ENCODE results near the gene COA3. TPM values are rescaled to one million over a fixed set of nuclear protein-coding genes. Genes with fewer than 3 reads are reported as not detected.

Gene COA3
- total and polyA plus RNA-seq, 4 donors = 83.3 to 152 (median 127) TPM

- WGBS (ENCODE audit: insufficient coverage) = 52% methylated on average over 5 of the region's 11 CpGs
- Histone ChIP-seq H3K36me3 (ENCODE audit: control insufficient read depth, insufficient read depth, low read length) (peaks cover 6% of the 10 kb centered on the region), H3K9me3 (ENCODE audit: control insufficient read depth, insufficient read depth, low read length) (no peaks in the 10 kb centered on the region), H3K27me3 (ENCODE audit: control insufficient read depth, insufficient read depth, low read length) (peaks cover 9% of the 10 kb centered on the region), H3K27ac (ENCODE audit: low read depth, low read length) (peak overlapping the region; percentile 25), H3K4me1 (ENCODE audit: control insufficient read depth, insufficient read depth, low read length) (peaks cover 22% of the 10 kb centered on the region), H3K4me3 (ENCODE audit: low read depth, low read length) (peak overlapping the region; percentile 58)
- DNase-seq (ENCODE audit: low read depth in 4 of 6, low spot score in 6 of 6) = no peak
Observed at GRCh38 chr17:42759982-42760651, 38.4 kb downstream of the COA3 start.

DNA sequence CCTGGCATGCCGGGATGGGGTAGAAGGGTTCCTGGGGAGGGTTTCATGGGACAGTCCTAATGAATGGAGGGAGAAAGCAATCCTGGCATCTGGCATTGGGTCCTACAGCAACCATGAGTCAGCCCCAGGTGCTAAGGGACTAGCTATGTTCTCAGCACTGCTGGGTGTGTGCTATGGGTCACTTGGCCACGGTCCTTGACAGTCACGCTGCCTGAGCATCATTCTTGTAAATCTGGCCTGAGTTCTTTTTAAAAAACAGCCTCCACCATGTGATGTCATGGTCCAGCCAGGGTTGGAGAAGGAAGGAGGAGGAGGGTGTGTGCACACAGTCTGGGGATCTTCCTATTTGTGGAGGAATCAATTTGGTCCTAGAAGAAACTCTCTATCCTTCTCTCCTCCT is 43.7 kb downstream of the COA3 start:
- Histone ChIP-seq H3K4me1 (ENCODE audit: control insufficient read depth, insufficient read depth, low read length) (peaks cover 4% of the 10 kb centered on the region), H3K36me3 (ENCODE audit: control insufficient read depth, insufficient read depth, low read length) (peaks cover 6% of the 10 kb centered on the region), H3K9me3 (ENCODE audit: control insufficient read depth, insufficient read depth, low read length) (no peaks in the 10 kb centered on the region), H3K27me3 (ENCODE audit: control insufficient read depth, insufficient read depth, low read length) (peaks cover under 1% of the 10 kb centered on the region), H3K4me3 (ENCODE audit: low read depth, low read length) (no peak overlapping the region), H3K27ac (ENCODE audit: low read depth, low read length) (no peak overlapping the region)
- DNase-seq (ENCODE audit: low read depth in 4 of 6, low spot score in 6 of 6) = peak in 1 of 6 donors; percentile 17
- WGBS (ENCODE audit: insufficient coverage) = 100% methylated on average over 1 of the region's 3 CpGs

DNA sequence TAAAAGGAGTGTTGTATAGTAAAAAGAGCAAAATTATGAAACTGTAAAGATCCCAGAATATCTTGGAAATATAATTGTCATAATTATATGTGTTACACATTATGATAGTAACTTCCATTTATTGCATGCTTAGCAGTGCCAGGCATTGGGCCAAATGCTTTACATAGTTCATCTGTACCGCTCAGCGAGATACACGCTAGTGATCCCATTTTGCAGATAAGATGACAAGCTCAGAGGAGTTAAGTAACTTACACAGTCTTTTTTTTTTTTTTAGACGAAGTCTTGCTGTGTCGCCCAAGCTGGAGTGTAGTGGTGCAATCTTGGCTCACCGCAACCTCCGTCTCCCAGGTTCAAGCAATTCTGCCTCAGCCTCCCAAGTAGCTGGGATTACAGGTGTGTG is 46.9 kb downstream of the COA3 start:
- no peaks in the 10 kb centered on the region for H3K27me3 ChIP-seq (ENCODE audit: control insufficient read depth, insufficient read depth, low read length)
- no peak for DNase-seq (ENCODE audit: low read depth in 4 of 6, low spot score in 6 of 6)
- H3K27ac ChIP-seq (ENCODE audit: low read depth, low read length) = no peak overlapping the region
- peaks cover 4% of the 10 kb centered on the region for H3K4me1 ChIP-seq (ENCODE audit: control insufficient read depth, insufficient read depth, low read length)
- no peak overlapping the region for H3K4me3 ChIP-seq (ENCODE audit: low read depth, low read length)
- 100% methylated on average over 1 of the region's 7 CpGs for WGBS (ENCODE audit: insufficient coverage)
- peaks cover 6% of the 10 kb centered on the region for H3K36me3 ChIP-seq (ENCODE audit: control insufficient read depth, insufficient read depth, low read length)
- no peaks in the 10 kb centered on the region for H3K9me3 ChIP-seq (ENCODE audit: control insufficient read depth, insufficient read depth, low read length)

DNA sequence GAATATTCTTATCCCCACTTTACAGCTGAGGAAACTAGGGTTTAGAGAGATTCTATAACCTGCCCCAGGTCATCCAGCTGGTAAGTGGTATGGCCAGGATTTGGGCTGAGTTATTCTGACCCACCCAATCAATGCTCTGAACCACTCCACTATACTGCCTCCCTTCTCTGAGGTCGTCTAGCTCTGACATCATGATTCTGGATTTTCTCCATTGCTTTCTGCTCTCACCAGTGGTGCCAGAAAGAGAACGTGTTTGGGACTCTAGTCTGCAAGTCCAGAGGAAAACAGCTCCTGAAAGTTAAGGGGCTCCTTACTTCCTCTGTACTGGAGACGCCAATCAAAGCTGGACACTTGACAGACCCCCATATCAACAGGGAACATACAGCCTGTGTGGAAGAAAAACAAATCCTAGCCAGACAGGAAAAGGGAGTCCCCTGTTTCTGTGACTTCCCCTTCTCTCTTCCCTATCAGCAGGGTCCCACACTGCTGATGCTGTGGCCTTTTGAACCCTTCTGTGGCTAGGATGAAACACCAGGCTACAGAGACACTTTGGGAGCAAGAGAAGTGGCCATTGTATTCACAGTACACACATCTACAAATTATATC is 47.7 kb downstream of the COA3 start:
- 52% methylated on average over 3 of the region's 3 CpGs for WGBS (ENCODE audit: insufficient coverage)
- Histone ChIP-seq H3K36me3 (ENCODE audit: control insufficient read depth, insufficient read depth, low read length) (peaks cover 4% of the 10 kb centered on the region), H3K4me3 (ENCODE audit: low read depth, low read length) (no peak overlapping the region), H3K27me3 (ENCODE audit: control insufficient read depth, insufficient read depth, low read length) (peaks cover under 1% of the 10 kb centered on the region), H3K4me1 (ENCODE audit: control insufficient read depth, insufficient read depth, low read length) (peaks cover 4% of the 10 kb centered on the region), H3K9me3 (ENCODE audit: control insufficient read depth, insufficient read depth, low read length) (no peaks in the 10 kb centered on the region), H3K27ac (ENCODE audit: low read depth, low read length) (peak overlapping the region; percentile 40)
- peak in 1 of 6 donors; percentile 37 for DNase-seq (ENCODE audit: low read depth in 4 of 6, low spot score in 6 of 6)

- peak in 1 of 6 donors; percentile 57 for DNase-seq (ENCODE audit: low read depth in 4 of 6, low spot score in 6 of 6)
- 68% methylated on average over 8 of the region's 11 CpGs for WGBS (ENCODE audit: insufficient coverage)
- Histone ChIP-seq H3K27me3 (ENCODE audit: control insufficient read depth, insufficient read depth, low read length) (peaks cover 2% of the 10 kb centered on the region), H3K36me3 (ENCODE audit: control insufficient read depth, insufficient read depth, low read length) (no peaks in the 10 kb centered on the region), H3K9me3 (ENCODE audit: control insufficient read depth, insufficient read depth, low read length) (no peaks in the 10 kb centered on the region), H3K4me1 (ENCODE audit: control insufficient read depth, insufficient read depth, low read length) (peaks cover 11% of the 10 kb centered on the region), H3K27ac (ENCODE audit: low read depth, low read length) (peak overlapping the region; percentile 74), H3K4me3 (ENCODE audit: low read depth, low read length) (no peak overlapping the region)
Observed at GRCh38 chr17:42748908-42749798, 49.4 kb downstream of the COA3 start.

DNA sequence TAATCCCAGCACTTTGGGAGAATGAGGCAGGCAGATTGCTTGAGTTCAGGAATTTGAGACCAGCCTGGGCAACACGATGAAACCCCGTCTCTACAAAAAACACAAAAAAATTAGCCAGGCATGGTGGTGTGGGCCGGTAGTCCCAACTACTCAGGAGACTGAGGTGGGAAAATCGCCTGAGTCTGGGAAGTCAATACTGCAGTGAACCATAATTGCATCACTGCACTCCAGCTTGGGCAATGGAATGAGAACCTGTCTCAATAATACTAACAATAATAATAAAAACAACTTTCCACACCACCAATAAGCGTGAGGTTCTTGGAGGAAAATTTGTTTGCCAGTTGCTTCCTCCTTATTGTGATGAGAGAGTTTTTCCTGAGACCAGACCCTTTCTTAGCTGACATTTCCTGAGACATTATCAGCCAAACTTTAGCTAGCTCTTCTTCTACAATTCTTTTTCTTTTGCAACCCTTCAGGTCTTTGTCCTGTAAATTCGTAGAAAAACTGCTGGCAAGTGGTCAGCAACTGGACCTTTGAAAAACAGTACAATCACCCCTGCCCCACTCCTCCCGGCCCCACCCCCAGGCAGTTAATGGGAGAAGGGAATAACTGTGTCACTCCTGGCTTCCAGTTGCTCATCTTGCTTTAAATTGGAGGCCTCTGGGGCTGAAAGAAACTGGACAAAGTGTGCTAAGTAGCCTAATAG is 50.1 kb downstream of the COA3 start:
- peaks cover 2% of the 10 kb centered on the region for H3K27me3 ChIP-seq (ENCODE audit: control insufficient read depth, insufficient read depth, low read length)
- H3K36me3 ChIP-seq (ENCODE audit: control insufficient read depth, insufficient read depth, low read length) = no peaks in the 10 kb centered on the region
- no peaks in the 10 kb centered on the region for H3K9me3 ChIP-seq (ENCODE audit: control insufficient read depth, insufficient read depth, low read length)
- 56% methylated on average over 5 of the region's 7 CpGs for WGBS (ENCODE audit: insufficient coverage)
- peak in 1 of 6 donors; percentile 24 for DNase-seq (ENCODE audit: low read depth in 4 of 6, low spot score in 6 of 6)
- no peak overlapping the region for H3K4me3 ChIP-seq (ENCODE audit: low read depth, low read length)
- H3K4me1 ChIP-seq (ENCODE audit: control insufficient read depth, insufficient read depth, low read length) = peaks cover 17% of the 10 kb centered on the region
- H3K27ac ChIP-seq (ENCODE audit: low read depth, low read length) = peak overlapping the region; percentile 74

Small RNAs within 50 kb of the gene (small RNA-seq; reads per million reads assigned to genes)
- not detected for gene HMGN2P15 (ENCODE audit: low replicate concordance)
- gene MIR6781 (ENCODE audit: low replicate concordance) = not detected

Other genes starting within 250 kb of the COA3 start
- gene HSD17B1, start 245.8 kb downstream of the COA3 start, total RNA-seq = 1 to 10 TPM in 1 of 2 donors, under 1 TPM in 1; 0.69 to 5.2 TPM
- gene HSD17B1, start 245.8 kb downstream of the COA3 start, polyA plus RNA-seq (ENCODE audit: insufficient read length in 2 of 2) = 1 to 10 TPM; 5.2 to 6.8 TPM
- gene COASY, start 236.6 kb downstream of the COA3 start, total RNA-seq = 10 to 100 TPM; 12.8 to 25.7 TPM
- 10 to 100 TPM; 44.8 to 49.7 TPM for gene COASY, start 236.6 kb downstream of the COA3 start, polyA plus RNA-seq (ENCODE audit: insufficient read length in 2 of 2)
- 10 to 100 TPM; 20.3 to 23.7 TPM for gene MLX, start 231.6 kb downstream of the COA3 start, total RNA-seq
- gene MLX, start 231.6 kb downstream of the COA3 start, polyA plus RNA-seq (ENCODE audit: insufficient read length in 2 of 2) = 10 to 100 TPM; 36.7 to 45.4 TPM
- gene PSMC3IP, start 221.0 kb downstream of the COA3 start, total RNA-seq = 1 to 10 TPM; 5.9 to 10.0 TPM
- gene PSMC3IP, start 221.0 kb downstream of the COA3 start, polyA plus RNA-seq (ENCODE audit: insufficient read length in 2 of 2) = 10 to 100 TPM; 18.3 to 24.1 TPM
- 10 to 100 TPM; 41.1 to 50.4 TPM for gene RETREG3, start 189.3 kb downstream of the COA3 start, total RNA-seq
- 10 to 100 TPM; 30.0 to 41.7 TPM for gene RETREG3, start 189.3 kb downstream of the COA3 start, polyA plus RNA-seq (ENCODE audit: insufficient read length in 2 of 2)
- gene TUBG1, start 189.0 kb downstream of the COA3 start, total RNA-seq = 10 to 100 TPM; 17.0 to 42.9 TPM
- 10 to 100 TPM; 56.9 to 67.4 TPM for gene TUBG1, start 189.0 kb downstream of the COA3 start, polyA plus RNA-seq (ENCODE audit: insufficient read length in 2 of 2)
- 10 to 100 TPM; 21.1 to 26.9 TPM for gene TUBG2, start 139.4 kb downstream of the COA3 start, total RNA-seq
- 10 to 100 TPM; 62.2 to 85.6 TPM for gene TUBG2, start 139.4 kb downstream of the COA3 start, polyA plus RNA-seq (ENCODE audit: insufficient read length in 2 of 2)
- 10 to 100 TPM in 1 of 2 donors, 1 to 10 TPM in 1; 5.5 to 23.7 TPM for gene PLEKHH3, start 121.7 kb downstream of the COA3 start, total RNA-seq
- 10 to 100 TPM; 16.9 to 26.4 TPM for gene PLEKHH3, start 121.7 kb downstream of the COA3 start, polyA plus RNA-seq (ENCODE audit: insufficient read length in 2 of 2)
- 1 to 10 TPM; 1.3 to 4.4 TPM for gene CCR10, start 116.9 kb downstream of the COA3 start, total RNA-seq
- 1 to 10 TPM; 2.7 to 5.2 TPM for gene CCR10, start 116.9 kb downstream of the COA3 start, polyA plus RNA-seq (ENCODE audit: insufficient read length in 2 of 2)
- 10 to 100 TPM; 19.8 to 70.9 TPM for gene CNTNAP1, start 116.2 kb downstream of the COA3 start, total RNA-seq
- gene CNTNAP1, start 116.2 kb downstream of the COA3 start, polyA plus RNA-seq (ENCODE audit: insufficient read length in 2 of 2) = 10 to 100 TPM; 55.1 to 62.9 TPM
- gene EZH1, start 53.7 kb downstream of the COA3 start, total RNA-seq = 10 to 100 TPM; 28.7 to 42.5 TPM
- 10 to 100 TPM; 43.0 to 53.5 TPM for gene EZH1, start 53.7 kb downstream of the COA3 start, polyA plus RNA-seq (ENCODE audit: insufficient read length in 2 of 2)
- gene RAMP2, start 37.5 kb downstream of the COA3 start, total RNA-seq = 100 to 1,000 TPM in 1 of 2 donors, 10 to 100 TPM in 1; 25.2 to 106 TPM
- 100 to 1,000 TPM in 1 of 2 donors, 10 to 100 TPM in 1; 79.3 to 100 TPM for gene RAMP2, start 37.5 kb downstream of the COA3 start, polyA plus RNA-seq (ENCODE audit: insufficient read length in 2 of 2)
- gene VPS25, start 25.3 kb downstream of the COA3 start, total RNA-seq = 100 to 1,000 TPM in 1 of 2 donors, 10 to 100 TPM in 1; 39.6 to 106 TPM
- 10 to 100 TPM; 54.1 to 64.9 TPM for gene VPS25, start 25.3 kb downstream of the COA3 start, polyA plus RNA-seq (ENCODE audit: insufficient read length in 2 of 2)
- 10 to 100 TPM in 1 of 2 donors, 1 to 10 TPM in 1; 3.5 to 11.2 TPM for gene WNK4, start 18.1 kb downstream of the COA3 start, total RNA-seq
- 10 to 100 TPM in 1 of 2 donors, 1 to 10 TPM in 1; 1.9 to 14.1 TPM for gene WNK4, start 18.1 kb downstream of the COA3 start, polyA plus RNA-seq (ENCODE audit: insufficient read length in 2 of 2)
- gene CNTD1, start 157 bp upstream of the COA3 start, total RNA-seq = 1 to 10 TPM in 1 of 2 donors, under 1 TPM in 1; 0.50 to 1.3 TPM
- 1 to 10 TPM; 1.3 to 2.8 TPM for gene CNTD1, start 157 bp upstream of the COA3 start, polyA plus RNA-seq (ENCODE audit: insufficient read length in 2 of 2)
- gene BECN1, start 25.6 kb upstream of the COA3 start, total RNA-seq = 10 to 100 TPM; 72.9 to 87.0 TPM
- gene BECN1, start 25.6 kb upstream of the COA3 start, polyA plus RNA-seq (ENCODE audit: insufficient read length in 2 of 2) = 10 to 100 TPM; 60.5 to 65.1 TPM
- gene PSME3, start 34.7 kb upstream of the COA3 start, total RNA-seq = 10 to 100 TPM; 55.8 to 59.2 TPM
- 10 to 100 TPM; 96.6 to 98.5 TPM for gene PSME3, start 34.7 kb upstream of the COA3 start, polyA plus RNA-seq (ENCODE audit: insufficient read length in 2 of 2)
- gene AOC2, start 45.9 kb upstream of the COA3 start, total RNA-seq = 1 to 10 TPM; 1.2 to 1.3 TPM
- 1 to 10 TPM; 3.3 to 4.1 TPM for gene AOC2, start 45.9 kb upstream of the COA3 start, polyA plus RNA-seq (ENCODE audit: insufficient read length in 2 of 2)
- gene AOC3, start 52.5 kb upstream of the COA3 start, total RNA-seq = 1 to 10 TPM; 2.7 to 6.2 TPM
- 1 to 10 TPM; 2.9 to 3.0 TPM for gene AOC3, start 52.5 kb upstream of the COA3 start, polyA plus RNA-seq (ENCODE audit: insufficient read length in 2 of 2)
- gene G6PC1, start 102.1 kb upstream of the COA3 start, total RNA-seq = under 1 TPM in 1 of 2 donors, not detected in 1; 0.06 TPM
- gene G6PC1, start 102.1 kb upstream of the COA3 start, polyA plus RNA-seq (ENCODE audit: insufficient read length in 2 of 2) = under 1 TPM; 0.05 to 0.11 TPM
- 10 to 100 TPM; 20.8 to 34.6 TPM for gene AARSD1, start 165.8 kb upstream of the COA3 start, total RNA-seq
- 10 to 100 TPM; 69.2 to 91.2 TPM for gene AARSD1, start 165.8 kb upstream of the COA3 start, polyA plus RNA-seq (ENCODE audit: insufficient read length in 2 of 2)
- 1 to 10 TPM; 1.5 to 1.8 TPM for gene PTGES3L, start 181.4 kb upstream of the COA3 start, total RNA-seq
- 1 to 10 TPM; 6.6 to 8.2 TPM for gene PTGES3L, start 181.4 kb upstream of the COA3 start, polyA plus RNA-seq (ENCODE audit: insufficient read length in 2 of 2)
- 10 to 100 TPM; 12.2 to 12.5 TPM for gene RUNDC1, start 181.9 kb upstream of the COA3 start, total RNA-seq
- 10 to 100 TPM; 21.0 to 21.3 TPM for gene RUNDC1, start 181.9 kb upstream of the COA3 start, polyA plus RNA-seq (ENCODE audit: insufficient read length in 2 of 2)
- gene RPL27, start 199.7 kb upstream of the COA3 start, total RNA-seq = 1,000 to 10,000 TPM in 1 of 2 donors, 100 to 1,000 TPM in 1; 670 to 1,375 TPM
- gene RPL27, start 199.7 kb upstream of the COA3 start, polyA plus RNA-seq (ENCODE audit: insufficient read length in 2 of 2) = 1,000 to 10,000 TPM in 1 of 2 donors, 100 to 1,000 TPM in 1; 939 to 1,002 TPM
- gene IFI35, start 208.1 kb upstream of the COA3 start, total RNA-seq = 10 to 100 TPM in 1 of 2 donors, 1 to 10 TPM in 1; 8.5 to 32.5 TPM
- 10 to 100 TPM in 1 of 2 donors, 1 to 10 TPM in 1; 9.2 to 12.9 TPM for gene IFI35, start 208.1 kb upstream of the COA3 start, polyA plus RNA-seq (ENCODE audit: insufficient read length in 2 of 2)
- gene VAT1, start 223.7 kb upstream of the COA3 start, total RNA-seq = 100 to 1,000 TPM in 1 of 2 donors, 10 to 100 TPM in 1; 80.8 to 139 TPM
- gene VAT1, start 223.7 kb upstream of the COA3 start, polyA plus RNA-seq (ENCODE audit: insufficient read length in 2 of 2) = 100 to 1,000 TPM; 225 to 239 TPM
- gene RND2, start 226.5 kb upstream of the COA3 start, total RNA-seq = 10 to 100 TPM; 19.2 to 25.5 TPM
- 10 to 100 TPM; 81.8 to 86.9 TPM for gene RND2, start 226.5 kb upstream of the COA3 start, polyA plus RNA-seq (ENCODE audit: insufficient read length in 2 of 2)

Data from spinal cord (tissue), 10 donors.